GM10266 (cell line): ENCODE measurements around the gene KATNBL1.

Source experiments
- DNase-seq: peaks from one replicate; pipeline ENCODE4 v3.0.0; 2012; ENCODE audit errors: extremely low spot score
- TF ChIP-seq, protein P1 (sequence below): IDR thresholded peaks from 2 replicates; pipeline ENCODE4 v1.5.1; 2012; ENCODE audit warnings: mild to moderate bottlenecking, low read depth; ENCODE audit not compliant: control insufficient read depth, insufficient read depth; ENCODE audit errors: missing control alignments

Gene KATNBL1

DNA sequence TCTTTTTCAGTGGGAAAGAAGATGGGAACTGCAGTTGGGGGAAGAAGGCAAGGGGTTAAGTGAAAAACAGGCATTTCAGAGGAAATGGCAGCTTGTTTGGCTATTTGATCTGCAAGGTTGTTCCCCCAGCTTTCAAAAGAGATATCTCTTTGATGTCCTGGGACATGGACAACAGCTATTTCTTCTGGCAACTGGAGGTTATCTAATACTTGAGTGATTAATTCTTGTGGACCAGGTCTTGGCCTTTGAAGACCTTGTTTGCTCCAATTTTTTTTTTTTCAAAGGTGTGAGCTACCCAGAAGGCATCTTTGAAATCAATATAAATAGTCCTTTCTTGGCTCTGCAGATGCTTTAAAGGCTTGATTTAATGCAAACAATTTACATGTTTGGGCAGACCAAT lies 51.5 kb downstream of the KATNBL1 start:
- TF ChIP-seq, protein P1, sequence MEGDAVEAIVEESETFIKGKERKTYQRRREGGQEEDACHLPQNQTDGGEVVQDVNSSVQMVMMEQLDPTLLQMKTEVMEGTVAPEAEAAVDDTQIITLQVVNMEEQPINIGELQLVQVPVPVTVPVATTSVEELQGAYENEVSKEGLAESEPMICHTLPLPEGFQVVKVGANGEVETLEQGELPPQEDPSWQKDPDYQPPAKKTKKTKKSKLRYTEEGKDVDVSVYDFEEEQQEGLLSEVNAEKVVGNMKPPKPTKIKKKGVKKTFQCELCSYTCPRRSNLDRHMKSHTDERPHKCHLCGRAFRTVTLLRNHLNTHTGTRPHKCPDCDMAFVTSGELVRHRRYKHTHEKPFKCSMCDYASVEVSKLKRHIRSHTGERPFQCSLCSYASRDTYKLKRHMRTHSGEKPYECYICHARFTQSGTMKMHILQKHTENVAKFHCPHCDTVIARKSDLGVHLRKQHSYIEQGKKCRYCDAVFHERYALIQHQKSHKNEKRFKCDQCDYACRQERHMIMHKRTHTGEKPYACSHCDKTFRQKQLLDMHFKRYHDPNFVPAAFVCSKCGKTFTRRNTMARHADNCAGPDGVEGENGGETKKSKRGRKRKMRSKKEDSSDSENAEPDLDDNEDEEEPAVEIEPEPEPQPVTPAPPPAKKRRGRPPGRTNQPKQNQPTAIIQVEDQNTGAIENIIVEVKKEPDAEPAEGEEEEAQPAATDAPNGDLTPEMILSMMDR, result no peak
- no peak for DNase-seq

DNA sequence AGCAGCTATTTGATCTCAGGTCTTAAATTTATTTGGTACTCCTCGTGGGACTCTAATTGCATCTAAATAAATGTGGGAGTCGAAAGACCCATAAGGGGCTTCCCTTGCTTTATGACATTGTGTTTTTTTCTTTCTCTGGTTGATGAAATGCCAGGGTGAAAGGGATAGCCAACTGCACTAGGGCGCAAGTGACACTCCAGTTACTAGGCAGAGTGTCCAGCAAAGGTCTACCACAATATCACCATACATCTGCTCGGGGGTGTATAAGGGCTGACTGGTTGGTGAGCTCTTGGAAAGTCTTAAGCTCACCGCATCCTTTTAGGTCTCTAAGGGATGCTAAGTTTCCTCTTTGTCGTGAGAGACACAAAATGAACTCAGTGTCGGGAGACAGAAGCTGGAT lies 54.0 kb downstream of the KATNBL1 start:
- TF ChIP-seq, protein P1, result no peak
- DNase-seq, result no peak

DNA sequence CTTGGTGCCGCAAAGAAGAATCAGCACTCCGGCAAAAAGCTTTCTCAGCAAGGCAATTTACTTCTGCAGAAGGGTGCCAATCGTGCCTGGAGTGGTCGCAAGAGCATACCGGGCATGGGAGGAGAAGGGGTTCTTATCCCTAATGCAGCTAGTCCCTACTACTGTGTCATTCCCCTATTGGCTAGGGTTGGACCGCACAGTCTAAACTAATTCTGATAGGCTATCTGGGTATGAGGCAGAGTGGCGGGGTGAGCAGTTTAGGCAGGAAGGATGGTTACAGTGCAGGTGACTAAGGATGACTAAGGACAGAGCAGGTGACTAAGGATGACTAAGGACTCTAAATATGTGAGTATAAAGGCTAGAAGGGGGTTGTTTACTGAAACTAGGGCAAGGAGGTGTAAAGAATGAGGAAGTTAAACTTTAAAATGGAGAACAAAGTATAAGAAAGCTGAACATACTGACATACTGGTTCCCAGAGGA lies 55.1 kb downstream of the KATNBL1 start:
- TF ChIP-seq, protein P1, result no peak
- DNase-seq, result no peak

DNA sequence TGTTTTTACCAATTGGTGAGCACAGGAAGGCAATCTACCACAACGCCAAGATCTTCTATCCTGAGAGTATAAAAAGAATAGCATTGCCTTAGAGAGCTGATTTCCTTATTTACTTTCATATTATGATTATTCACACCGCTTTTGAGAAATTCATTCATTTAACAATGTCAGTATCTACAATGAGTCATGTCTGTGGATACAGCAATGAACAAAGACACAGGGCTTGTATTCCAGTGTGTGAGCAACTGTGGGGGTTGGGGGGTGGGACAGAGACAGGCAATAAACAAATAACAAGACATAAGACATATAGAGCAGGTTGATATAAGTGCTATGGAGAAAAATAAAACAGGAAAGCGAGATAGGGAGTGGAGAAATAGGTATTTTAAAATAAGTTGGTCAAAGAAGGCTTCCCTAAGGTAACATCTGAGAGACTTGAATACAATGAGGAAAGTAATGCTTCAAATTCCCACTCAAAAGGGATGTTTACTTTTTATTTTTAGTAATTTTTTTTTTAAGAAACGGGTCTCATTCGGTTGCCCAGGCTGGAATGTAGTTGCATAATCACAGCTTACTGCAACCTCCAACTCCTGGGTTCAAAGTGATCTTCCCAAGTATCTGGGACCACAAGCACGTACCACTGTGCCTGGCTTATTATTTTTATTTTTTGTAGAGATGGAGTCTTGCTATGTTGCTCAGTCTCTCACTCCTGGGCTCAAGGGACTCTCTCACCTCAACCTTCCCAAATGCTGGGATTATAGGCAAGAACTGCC lies 62.3 kb downstream of the KATNBL1 start:
- TF ChIP-seq, protein P1, result no peak
- DNase-seq, result no peak

DNA sequence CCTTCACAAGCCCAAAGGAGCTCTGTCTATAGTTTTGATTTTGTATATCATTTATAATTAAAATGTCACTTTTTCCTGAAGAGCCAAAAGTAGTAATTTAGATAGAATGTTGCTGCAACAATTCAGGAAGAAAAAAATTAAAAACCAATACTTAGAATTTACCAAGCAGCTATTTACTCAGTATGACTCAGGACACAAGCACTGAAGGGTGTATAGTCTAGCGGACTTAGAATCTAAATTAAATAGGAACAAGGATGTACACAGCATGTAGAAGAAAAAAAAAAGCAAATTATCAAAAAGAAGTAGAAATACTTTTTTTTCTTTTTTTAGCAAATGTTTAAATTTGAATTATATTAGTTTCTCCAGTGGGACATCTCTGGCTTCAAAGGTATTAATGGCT lies 76.4 kb downstream of the KATNBL1 start:
- no peak for DNase-seq
- TF ChIP-seq, protein P1, result no peak

DNA sequence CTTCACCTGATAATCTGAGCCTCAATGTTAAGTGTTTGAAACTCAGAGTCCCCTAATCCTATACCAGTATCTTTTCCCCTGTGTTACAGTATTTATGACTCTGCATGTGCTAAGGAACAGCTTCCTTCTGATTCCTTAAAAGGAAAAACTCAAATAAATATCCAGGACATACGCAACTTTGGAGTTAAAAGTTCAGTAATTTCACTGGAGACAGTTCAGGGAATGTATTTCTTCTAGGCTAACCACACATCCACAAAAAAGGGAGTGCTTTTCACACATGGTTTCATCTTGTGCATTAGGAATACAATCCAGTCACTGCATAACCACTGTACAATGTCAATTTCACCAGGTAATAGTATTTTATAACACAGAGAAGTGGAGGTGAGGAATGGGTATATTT lies 77.0 kb downstream of the KATNBL1 start:
- TF ChIP-seq, protein P1, result no peak
- no peak for DNase-seq

DNA sequence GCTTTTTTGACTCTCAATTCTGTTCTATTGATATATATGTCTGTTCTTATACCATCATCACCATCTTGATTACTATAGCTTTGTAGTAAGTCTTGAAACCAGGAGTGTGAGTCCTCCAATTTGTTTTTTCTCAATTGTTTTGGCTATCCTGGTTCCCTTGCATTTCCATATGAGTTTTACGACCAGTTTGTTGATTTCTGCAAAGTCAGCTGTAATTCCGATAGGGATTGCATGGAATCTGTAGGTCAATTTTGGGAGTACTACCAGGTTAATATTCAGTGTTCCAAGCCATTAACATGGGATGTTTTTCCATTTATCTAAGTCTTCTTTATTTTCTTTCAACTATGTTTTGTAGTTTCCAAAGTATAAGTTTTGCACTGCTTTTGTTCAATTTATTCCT lies 81.0 kb downstream of the KATNBL1 start:
- TF ChIP-seq, protein P1, result no peak
- no peak for DNase-seq
